CD4-positive, alpha-beta T cell treated with Interleukin-2 at 100 ng/mL for 4 hours (primary cell): ENCODE data around the gene GFOD1.
A peak's percentile ranks its signal among the peaks of the same experiment; 100 is the strongest.
"Not testable (repeated sequence)": the region's sequence is repeated elsewhere in the genome, so short reads cannot be mapped to it uniquely, and the experiment has no call there.

Experiments
- DNase-seq: peaks from one replicate; pipeline ENCODE4 v3.0.0-alpha.2; 2020; ENCODE audit warnings: low spot score

Gene GFOD1

GRCh38 chr6:13511913-13512717, 24.7 kb upstream of the GFOD1 start:
- no peak for DNase-seq

GRCh38 chr6:13511141-13511571, 23.8 kb upstream of the GFOD1 start:
- DNase-seq: not testable (repeated sequence)

DNA sequence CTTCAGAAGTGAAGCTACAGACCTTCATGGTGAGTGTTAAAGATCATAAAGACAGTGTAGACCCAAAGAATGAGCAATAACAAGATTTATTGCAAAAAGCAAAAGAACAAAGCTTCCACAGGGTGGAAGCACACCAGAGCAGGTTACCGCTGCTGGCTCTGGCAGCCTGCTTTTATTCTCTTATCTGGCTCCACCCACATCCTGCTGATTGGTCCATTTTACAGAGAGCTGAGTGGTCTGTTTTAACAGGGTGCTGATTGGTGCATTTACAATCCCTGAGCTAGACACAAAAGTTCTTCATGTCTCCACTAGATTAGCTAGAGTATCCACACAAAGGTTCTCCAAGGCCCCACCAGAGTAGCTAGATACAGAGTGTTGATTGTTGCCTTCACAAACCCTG, 23.0 kb upstream of the GFOD1 start:
- DNase-seq: not testable (repeated sequence)

GRCh38 chr6:13508711-13509705, 21.6 kb upstream of the GFOD1 start:
- DNase-seq: no peak

GRCh38 chr6:13507306-13507860, 20.0 kb upstream of the GFOD1 start:
- DNase-seq: no peak

- DNase-seq: no peak
Measured at GRCh38 chr6:13505345-13505734, 17.9 kb upstream of the GFOD1 start.

DNA sequence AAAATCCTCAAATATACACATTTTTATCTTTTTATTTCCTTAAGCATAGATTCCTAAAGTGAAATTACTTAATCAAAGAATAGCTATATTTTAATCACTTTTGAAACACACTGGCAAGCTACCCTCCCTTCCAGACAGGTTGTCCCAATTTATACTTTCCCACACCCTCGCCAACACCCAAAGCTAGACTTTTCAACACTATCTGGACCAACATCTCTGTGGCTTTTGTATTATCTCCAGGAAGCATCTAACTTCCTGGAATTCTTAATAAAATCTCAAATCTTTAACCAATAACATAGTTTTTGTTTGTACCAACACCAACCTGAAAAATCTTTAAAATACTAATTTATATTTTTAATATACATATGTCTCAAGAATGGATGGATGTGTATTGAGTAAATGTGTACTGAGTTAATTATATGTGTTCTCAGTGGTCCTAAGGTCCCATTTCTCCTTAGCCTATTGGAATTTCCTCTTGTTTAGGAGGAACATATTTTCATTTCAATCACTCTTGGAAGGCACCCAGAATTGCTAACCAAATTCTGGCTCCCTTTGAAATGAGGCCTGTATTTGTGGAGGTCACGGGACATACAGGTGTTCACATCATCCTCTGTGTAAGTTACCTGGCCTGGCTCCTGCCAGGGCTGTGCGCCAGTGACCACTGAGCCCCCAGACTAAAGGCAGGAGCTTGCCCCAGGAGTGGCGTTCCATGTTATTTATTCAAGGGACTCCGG, 17.4 kb upstream of the GFOD1 start:
- DNase-seq: no peak

GRCh38 chr6:13500915-13501314, 13.5 kb upstream of the GFOD1 start:
- DNase-seq: no peak

- no peak for DNase-seq
Measured at GRCh38 chr6:13500264-13500663, 12.9 kb upstream of the GFOD1 start.

- DNase-seq: no peak
Measured at GRCh38 chr6:13496513-13497190, 9.3 kb upstream of the GFOD1 start.

- DNase-seq: no peak
Measured at GRCh38 chr6:13495818-13496217, 8.4 kb upstream of the GFOD1 start.

DNA sequence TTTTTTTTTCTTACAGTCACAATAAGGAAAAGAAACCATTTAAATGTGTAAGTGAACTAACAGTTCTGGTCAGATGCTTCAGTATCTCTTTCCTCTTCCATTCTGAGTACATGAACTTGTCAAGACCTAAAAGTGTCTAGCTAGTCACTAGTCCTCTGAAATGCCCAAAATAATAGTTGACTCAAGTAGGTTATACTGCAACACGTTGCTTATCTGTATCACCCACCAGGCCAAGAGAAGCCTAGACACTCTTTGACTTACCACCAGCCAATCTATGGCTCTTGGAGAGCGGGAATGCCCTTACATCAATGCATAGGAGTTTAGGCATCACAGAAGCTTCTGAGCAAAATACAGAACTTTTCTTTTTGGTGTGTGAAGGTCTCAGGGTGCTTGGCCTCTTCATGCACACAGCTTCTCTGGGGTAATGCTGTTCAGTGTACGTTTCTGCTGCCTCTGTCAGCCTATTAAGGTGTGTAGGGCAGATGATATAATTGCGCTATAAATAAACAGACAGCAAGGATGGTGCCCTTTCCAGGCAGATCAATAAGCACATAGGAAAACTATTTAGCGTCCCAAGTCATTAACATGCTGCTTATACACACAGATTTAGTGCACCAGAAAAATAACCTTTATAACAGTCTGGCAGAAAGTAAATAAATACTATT, 7.8 kb upstream of the GFOD1 start:
- no peak for DNase-seq

GRCh38 chr6:13494137-13494536, 6.7 kb upstream of the GFOD1 start:
- DNase-seq: no peak

DNA sequence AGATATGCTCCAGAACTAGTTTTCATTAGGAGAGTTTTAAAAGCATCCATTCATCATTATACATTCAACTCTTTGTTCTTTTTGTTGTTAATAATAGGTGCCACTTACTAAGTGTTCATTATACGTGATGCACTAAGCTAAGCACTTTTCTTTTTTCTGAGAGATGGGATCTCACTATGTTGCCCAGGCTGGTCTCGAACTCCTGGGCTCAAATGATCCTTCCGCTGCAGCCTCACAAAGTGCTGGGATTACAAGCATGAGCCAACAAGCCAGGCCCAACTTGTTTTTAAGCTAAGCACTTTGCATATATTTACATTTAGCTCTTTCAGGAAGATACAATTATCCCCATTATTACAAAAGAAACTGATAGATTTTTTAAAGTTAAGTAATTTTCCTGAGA, 5.7 kb upstream of the GFOD1 start:
- DNase-seq: no peak

DNA sequence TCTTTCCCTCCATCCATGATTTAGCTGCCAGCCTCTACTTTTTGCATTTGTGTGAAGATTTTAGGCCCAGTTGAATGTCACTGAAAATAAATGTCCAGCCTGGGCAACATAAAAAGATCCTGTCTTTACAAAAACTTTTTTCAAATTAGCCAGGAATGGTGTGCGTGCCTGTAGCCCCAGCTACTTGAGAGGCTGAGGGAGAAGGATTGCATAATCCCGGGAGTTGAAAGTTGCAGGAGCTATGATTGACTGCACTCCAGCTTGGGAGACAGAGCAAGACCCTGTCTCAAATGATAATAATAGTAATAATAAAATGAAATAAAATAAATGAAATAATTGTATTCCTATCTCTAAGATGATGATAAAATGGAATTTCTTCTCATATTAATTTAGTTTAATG, 5.0 kb upstream of the GFOD1 start:
- DNase-seq: no peak

GRCh38 chr6:13491538-13491937, 4.1 kb upstream of the GFOD1 start:
- DNase-seq: no peak

DNA sequence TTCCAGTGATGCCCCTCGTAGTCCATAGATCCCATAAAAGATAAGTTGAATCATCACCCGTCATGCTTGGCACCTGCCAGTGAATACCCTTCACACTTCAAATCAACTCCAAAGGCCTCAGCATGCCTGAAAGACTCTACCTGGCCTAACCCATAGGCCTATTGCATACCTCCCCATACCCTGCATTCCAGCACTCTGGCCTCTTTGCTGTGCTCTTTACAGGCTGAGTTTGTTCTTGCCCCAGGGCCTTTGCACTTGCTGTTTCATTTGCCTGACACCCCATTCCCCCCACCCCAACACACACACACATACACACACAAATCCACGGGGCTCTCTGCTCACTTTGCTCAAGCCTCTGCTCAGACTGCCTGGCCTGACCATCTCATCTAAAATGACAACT, 3.0 kb upstream of the GFOD1 start:
- no peak for DNase-seq

DNA sequence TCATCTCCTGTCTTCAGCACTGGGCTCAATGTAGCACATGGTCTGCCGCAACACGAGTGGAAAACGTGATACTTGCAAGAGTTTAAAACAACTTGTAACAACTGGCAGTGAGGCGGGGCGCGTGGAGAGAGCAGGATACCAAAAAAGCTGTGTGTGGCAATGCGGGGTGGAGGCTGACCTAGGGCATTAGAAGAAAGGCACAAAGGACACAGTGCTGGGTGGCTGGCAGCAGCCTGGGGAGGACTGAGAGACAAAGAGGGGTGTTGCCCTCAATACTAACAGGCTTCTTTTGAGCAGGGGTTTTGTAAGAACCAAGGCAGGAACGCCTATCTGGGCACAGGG, 1.5 kb upstream of the GFOD1 start:
- DNase-seq: no peak

DNA sequence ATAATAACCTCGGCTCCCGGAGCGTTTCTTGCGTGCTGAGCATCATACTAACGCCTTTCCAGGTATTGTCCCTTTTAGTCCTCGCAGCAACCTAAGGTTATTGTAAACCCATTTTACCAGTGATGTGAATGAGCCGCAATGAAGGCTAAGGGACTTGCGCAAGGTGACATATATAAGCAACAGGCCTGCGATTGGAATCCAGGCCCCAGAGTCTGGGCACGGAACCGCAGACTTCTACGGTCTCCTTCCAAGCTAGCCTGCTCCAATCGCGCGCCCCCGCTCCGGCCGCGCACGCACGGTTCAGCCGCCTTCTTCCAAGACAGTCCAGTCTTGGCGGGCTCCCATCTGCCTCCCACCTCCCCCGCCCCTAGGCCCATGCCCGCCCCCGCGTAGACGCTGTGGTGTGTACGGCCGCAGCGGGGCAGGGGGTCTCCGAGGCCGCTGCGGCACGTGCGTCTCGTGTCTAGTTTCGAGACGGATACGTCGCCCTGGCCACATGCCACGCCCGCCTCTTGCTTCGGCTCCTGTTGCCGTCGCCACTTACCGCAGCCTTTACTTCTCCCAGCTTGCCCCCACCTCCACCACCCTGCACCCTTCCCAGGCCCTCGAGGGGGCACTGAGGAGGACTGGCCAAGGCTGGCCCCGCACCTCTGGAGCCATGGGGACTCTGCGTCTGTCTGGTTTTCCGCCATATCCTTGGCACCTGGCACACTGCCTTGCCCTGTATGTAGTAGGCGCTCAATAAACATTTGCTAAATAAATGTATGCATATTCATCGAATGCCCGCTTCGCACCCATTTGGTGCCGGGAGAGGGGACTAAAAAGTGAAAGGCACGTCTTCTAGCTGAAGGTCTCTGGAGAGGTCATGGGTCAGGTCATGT, 855 bp upstream of the GFOD1 start:
- no peak for DNase-seq

DNA sequence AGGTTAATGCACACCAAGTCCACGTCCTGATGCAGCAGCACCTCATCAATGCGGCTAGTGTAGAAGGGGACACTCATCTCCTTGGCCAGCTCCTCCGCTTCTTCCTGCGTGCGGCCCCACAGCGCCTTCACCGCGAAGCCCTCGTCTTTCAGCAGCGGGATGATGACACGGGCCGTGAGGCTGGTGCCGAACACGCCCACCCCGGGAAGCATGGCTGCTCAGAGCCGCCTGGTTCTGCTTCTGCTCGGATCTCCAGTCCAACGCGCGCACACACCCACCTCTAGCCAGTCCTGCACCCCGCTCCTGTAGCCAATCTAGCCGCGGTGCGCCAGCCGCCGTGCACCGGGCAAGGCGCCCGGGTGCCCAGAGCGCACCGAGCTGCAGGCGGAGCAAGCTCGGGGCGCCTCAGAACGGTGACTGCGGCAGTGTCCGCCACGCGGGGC, 700 bp downstream of the GFOD1 start:
- peak; percentile 46 for DNase-seq
